AG04449 (cell line): ENCODE measurements around the gene EPB41.

Experiments
- CTCF ChIA-PET: fragments of 350-600 bp; formaldehyde crosslinking; extraction: SDS; loops from one replicate; lab custom pipeline; 2021; ENCODE audit warnings: antibody characterized with exemption; lab: Yijun Ruan, JAX
- POLR2A ChIA-PET: fragments of 400-600, 350-600 bp; formaldehyde crosslinking; extraction: SDS; loops from one replicate; lab custom pipeline; 2020; ENCODE audit warnings: antibody characterized with exemption, inconsistent platforms; lab: Yijun Ruan, JAX
- DNase-seq: peaks from one replicate; pipeline ENCODE4 v3.0.0-alpha.2; 2010; ENCODE audit warnings: low read depth, low spot score
- H3K4me3 ChIP-seq: 2 replicates; pipeline ENCODE4 v1.5.1; 2011; ENCODE audit warnings: low read depth, mild to moderate bottlenecking, control low read depth, low read length
- TF ChIP-seq, protein P1 (sequence below): IDR thresholded peaks from one replicate; pipeline ENCODE4 v1.5.1; 2011; ENCODE audit warnings: mild to moderate bottlenecking, moderate library complexity, low read length, control low read depth, inconsistent platforms; ENCODE audit not compliant: insufficient read depth; ENCODE audit errors: missing control alignments

EPB41 gene

DNA sequence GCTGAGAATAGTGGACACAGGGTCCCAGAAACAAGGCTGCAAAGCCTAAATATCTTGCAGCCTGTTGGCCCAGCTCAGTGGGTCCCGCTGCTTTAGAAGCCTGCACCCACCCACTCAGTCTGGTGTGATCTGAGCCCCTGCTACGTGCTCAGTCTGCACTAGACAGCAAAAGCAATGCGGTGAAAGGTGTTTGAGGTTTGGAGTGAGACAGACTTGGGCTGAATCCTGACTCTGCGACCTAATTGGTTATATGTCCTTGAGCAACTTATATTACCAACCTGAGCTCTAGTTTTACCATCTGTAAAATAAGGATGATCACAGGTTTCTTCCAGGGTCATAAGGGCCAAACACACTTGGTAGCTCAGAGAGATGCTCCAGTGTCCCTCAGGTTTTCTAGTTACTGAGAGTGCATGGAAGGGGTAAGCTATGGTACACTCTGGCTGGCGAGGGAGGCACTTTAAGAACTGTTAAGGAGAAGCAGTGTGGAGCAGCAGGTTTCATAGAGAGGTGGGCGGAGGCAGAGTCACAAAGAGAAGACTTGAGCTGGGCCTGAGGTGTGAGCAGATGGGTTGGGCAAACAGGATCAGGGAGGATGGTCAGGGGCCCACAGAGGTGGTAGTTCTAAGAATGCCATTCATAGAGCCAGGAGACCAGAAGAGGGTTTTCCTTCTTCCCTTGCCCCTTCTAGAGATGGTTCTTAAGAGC is 199.2 kb downstream of the EPB41 start:
- CTCF ChIA-PET: interaction anchor here (0.8 to 3.9 kb wide), 4 partner anchors 9 to 237 kb away, joined by 3 to 19 read pairs (median 8); partner anchors contain the start of gene TMEM200B
- no peak for DNase-seq
- TF ChIP-seq, protein P1, sequence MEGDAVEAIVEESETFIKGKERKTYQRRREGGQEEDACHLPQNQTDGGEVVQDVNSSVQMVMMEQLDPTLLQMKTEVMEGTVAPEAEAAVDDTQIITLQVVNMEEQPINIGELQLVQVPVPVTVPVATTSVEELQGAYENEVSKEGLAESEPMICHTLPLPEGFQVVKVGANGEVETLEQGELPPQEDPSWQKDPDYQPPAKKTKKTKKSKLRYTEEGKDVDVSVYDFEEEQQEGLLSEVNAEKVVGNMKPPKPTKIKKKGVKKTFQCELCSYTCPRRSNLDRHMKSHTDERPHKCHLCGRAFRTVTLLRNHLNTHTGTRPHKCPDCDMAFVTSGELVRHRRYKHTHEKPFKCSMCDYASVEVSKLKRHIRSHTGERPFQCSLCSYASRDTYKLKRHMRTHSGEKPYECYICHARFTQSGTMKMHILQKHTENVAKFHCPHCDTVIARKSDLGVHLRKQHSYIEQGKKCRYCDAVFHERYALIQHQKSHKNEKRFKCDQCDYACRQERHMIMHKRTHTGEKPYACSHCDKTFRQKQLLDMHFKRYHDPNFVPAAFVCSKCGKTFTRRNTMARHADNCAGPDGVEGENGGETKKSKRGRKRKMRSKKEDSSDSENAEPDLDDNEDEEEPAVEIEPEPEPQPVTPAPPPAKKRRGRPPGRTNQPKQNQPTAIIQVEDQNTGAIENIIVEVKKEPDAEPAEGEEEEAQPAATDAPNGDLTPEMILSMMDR: no peak
- POLR2A ChIA-PET: no interaction called here
- H3K4me3 ChIP-seq: no peak overlapping the region

DNA sequence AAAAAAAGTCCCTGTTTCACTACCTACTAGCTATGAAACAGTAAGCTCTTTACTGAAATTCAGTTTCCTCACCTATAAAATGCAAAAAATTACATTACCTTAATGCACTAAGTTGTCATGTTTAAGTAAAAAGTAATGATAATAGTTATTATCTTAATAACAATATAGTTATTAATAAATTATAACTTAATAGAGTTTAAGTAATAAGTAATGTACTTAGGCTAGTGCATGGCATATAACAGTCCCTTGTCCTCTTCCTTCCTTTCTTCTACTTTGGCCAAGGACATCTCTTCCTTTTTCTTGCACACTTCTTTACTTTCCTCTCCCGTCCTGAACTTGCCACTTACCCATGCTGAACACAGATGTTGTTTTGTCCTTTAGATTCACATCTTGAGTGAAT is 200.3 kb downstream of the EPB41 start:
- DNase-seq: no peak
- ChIA-PET POLR2A (no interaction called here), CTCF (interaction anchor here (0.6 to 3.9 kb wide), 4 partner anchors 8 to 233 kb away, joined by 3 to 19 read pairs (median 8); partner anchors contain the start of gene TMEM200B)
- no peak overlapping the region for H3K4me3 ChIP-seq
- TF ChIP-seq, protein P1: no peak

DNA sequence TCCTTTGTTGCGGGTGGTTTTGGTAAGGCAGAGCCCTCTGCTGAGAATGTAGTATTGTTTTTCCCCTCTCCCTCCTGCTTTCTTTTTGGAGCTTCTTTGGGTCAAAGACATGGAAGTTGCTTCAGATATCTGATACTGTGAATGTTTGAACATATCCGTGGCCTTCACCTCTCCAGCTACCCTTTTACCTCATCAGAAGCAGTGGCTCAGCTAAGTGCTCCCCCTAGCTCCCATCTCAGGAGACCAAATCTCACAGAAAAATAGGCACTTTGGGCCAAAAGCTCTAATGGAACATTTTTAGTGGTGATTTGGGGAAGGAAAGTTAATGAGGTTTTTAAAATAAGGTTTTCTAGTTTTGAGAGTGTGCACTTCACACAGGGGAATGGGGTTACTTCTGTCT is 203.0 kb downstream of the EPB41 start:
- CTCF ChIA-PET: interaction anchor here (0.9 to 2.1 kb wide), 9 partner anchors 10 to 235 kb away, joined by 3 to 10 read pairs (median 4); no protein-coding TSS in a partner anchor
- no peak overlapping the region for H3K4me3 ChIP-seq
- no peak for DNase-seq
- POLR2A ChIA-PET: no interaction called here
- TF ChIP-seq, protein P1: no peak

DNA sequence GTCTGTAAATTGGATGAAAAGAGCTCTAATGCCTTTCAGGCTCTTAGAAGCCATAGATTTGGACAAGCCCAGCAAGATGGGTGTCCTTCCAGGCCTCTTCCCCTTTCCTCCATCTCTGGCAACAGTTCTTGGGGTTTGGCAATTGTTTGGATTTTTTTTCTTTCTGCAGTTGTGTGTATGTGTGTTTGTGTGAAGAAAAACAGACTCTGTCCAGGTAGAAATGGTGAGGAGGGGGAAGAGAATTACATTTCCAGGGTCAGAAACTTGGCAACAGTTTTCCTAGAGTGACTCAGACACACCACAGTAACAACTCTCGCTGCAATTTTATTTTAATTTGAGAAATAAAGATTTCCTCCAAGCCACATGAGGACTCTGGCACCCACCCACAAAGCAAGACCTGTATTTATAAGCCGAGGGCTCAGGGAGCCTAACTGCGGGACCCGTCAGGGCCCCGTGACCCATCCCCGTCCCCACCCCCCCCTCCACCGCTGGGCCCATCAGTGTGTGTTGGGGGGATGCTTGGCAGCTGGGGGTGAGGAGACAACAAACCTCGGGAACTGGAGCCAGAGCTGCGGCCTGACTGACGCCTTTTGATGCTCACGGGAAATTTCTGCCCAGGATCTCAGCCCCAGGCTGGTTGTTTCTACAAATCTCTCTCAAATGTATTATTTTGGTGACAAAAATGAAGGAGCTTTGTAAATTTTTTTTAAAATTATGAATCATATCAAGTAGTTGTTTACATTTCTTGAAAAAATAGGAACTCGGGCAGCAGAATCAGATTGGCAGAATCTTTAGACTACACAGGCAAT is 205.0 kb downstream of the EPB41 start:
- CTCF ChIA-PET: interaction anchor here (0.8 to 8.1 kb wide), 8 partner anchors 12 to 237 kb away, joined by 3 to 105 read pairs (median 4); partner anchors contain the start of gene SRSF4
- no peak overlapping the region for H3K4me3 ChIP-seq
- POLR2A ChIA-PET: interaction anchor here (1.3 kb wide), 1 partner anchor 9 kb away, joined by 4 read pairs; no protein-coding TSS in a partner anchor
- TF ChIP-seq, protein P1: no peak
- DNase-seq: no peak

DNA sequence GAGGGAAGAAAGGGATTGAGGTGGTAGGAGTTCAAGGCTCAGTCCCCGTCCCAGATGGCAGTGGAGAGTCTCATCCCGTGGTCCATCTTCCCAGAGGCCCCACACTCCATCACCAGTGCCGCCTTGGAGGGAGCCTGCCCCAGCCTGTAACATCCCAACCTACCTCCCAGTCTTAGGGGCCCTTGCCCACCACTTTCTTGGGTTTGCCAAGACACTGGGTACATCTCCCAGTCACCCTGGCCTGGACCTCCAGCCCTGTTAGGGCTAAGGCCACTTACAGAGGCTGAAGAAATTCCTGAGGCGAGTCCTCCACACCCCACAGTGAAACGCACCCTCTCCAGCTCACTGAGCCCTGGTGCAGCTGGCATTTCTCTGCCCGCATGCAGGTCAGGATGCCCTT is 206.0 kb downstream of the EPB41 start:
- TF ChIP-seq, protein P1: no peak
- no peak for DNase-seq
- POLR2A ChIA-PET: no interaction called here
- H3K4me3 ChIP-seq: no peak overlapping the region
- CTCF ChIA-PET: interaction anchor here (1.0 to 8.1 kb wide), 6 partner anchors 9 to 238 kb away, joined by 3 to 105 read pairs (median 6); partner anchors contain the start of gene SRSF4
